Dermis blood vessel endothelial cell (primary cell): ENCODE results near the gene FNDC10. TPM values are rescaled to one million over a fixed set of nuclear protein-coding genes. Genes with fewer than 3 reads are reported as not detected.

ENCODE experiments used
- DNase-seq: peaks from one replicate; pipeline ENCODE4 v3.0.0; 2010
- total RNA-seq: library from RNA; depleted of rRNA; stranded (reverse); fragments of >200 nt; gene quantifications from 2 replicates; pipeline ENCODE4 v1.2.3, GENCODE V29; 2014

The FNDC10 gene
- total RNA-seq, 1 donor from 2014 or later: 0.68 TPM

GRCh38 chr1:1616045-1616790, 16.3 kb upstream of the FNDC10 start:
- peak; percentile 54 for DNase-seq

- DNase-seq: peak; percentile 98
These were observed 15.5 kb upstream of the FNDC10 start, which contains the start of gene MIB2 for GRCh38 chr1:1615256-1616044. Gene MIB2, plus strand, starts transcription at chr1:1615500. Its CDS starts 7,953 bp downstream, at chr1:1623453.

- DNase-seq: no peak
These were observed 15.0 kb upstream of the FNDC10 start for GRCh38 chr1:1614954-1615255.

- peak; percentile 21 for DNase-seq
These were observed 14.4 kb upstream of the FNDC10 start for GRCh38 chr1:1614204-1614953.

- DNase-seq: no peak
These were observed 13.7 kb upstream of the FNDC10 start for GRCh38 chr1:1613509-1614082.

- no peak for DNase-seq
These were observed 12.1 kb upstream of the FNDC10 start for GRCh38 chr1:1612104-1612400.

- no peak for DNase-seq
These were observed 10.9 kb upstream of the FNDC10 start for GRCh38 chr1:1610796-1611195.

- DNase-seq: no peak
These were observed 10.0 kb upstream of the FNDC10 start for GRCh38 chr1:1609822-1610485.

- DNase-seq: no peak
These were observed 6.3 kb upstream of the FNDC10 start for GRCh38 chr1:1606232-1606631.

GRCh38 chr1:1605724-1606123, 5.8 kb upstream of the FNDC10 start:
- no peak for DNase-seq

- no peak for DNase-seq
These were observed 5.2 kb upstream of the FNDC10 start for GRCh38 chr1:1605034-1605591.

- DNase-seq: no peak
These were observed 4.6 kb upstream of the FNDC10 start for GRCh38 chr1:1604374-1605033.

- DNase-seq: no peak
These were observed 3.9 kb upstream of the FNDC10 start for GRCh38 chr1:1603671-1604373.

GRCh38 chr1:1602968-1603506, 3.1 kb upstream of the FNDC10 start:
- no peak for DNase-seq

- no peak for DNase-seq
These were observed 2.5 kb upstream of the FNDC10 start for GRCh38 chr1:1602304-1602967.

- no peak for DNase-seq
These were observed 1.8 kb upstream of the FNDC10 start for GRCh38 chr1:1601564-1602303.

- no peak for DNase-seq
These were observed 1.1 kb upstream of the FNDC10 start for GRCh38 chr1:1600861-1601563.

GRCh38 chr1:1599030-1599934, 653 bp downstream of the FNDC10 start:
- peak; percentile 47 for DNase-seq
